ENCODE measurements around the gene TFE3. TPM values are rescaled to one million over a fixed set of nuclear protein-coding genes. Genes with fewer than 3 reads are reported as not detected.

The TFE3 gene
- total and polyA plus RNA-seq, 10 of the 15 experiments (the other 5 are each of a cell fraction or from before 2014, with no cell fraction given) = 3.5 to 20.4 (median 11.6) TPM

GRCh38 chrX:49002091-49002935 lies 40.8 kb downstream of the TFE3 start, which contains the start of gene GRIPAP1 (continued):
- TF ChIP-seq, protein P1, sequence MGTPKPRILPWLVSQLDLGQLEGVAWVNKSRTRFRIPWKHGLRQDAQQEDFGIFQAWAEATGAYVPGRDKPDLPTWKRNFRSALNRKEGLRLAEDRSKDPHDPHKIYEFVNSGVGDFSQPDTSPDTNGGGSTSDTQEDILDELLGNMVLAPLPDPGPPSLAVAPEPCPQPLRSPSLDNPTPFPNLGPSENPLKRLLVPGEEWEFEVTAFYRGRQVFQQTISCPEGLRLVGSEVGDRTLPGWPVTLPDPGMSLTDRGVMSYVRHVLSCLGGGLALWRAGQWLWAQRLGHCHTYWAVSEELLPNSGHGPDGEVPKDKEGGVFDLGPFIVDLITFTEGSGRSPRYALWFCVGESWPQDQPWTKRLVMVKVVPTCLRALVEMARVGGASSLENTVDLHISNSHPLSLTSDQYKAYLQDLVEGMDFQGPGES (IDR thresholded peaks at IDR 0.05) = no peak
- TF ChIP-seq, protein P2, sequence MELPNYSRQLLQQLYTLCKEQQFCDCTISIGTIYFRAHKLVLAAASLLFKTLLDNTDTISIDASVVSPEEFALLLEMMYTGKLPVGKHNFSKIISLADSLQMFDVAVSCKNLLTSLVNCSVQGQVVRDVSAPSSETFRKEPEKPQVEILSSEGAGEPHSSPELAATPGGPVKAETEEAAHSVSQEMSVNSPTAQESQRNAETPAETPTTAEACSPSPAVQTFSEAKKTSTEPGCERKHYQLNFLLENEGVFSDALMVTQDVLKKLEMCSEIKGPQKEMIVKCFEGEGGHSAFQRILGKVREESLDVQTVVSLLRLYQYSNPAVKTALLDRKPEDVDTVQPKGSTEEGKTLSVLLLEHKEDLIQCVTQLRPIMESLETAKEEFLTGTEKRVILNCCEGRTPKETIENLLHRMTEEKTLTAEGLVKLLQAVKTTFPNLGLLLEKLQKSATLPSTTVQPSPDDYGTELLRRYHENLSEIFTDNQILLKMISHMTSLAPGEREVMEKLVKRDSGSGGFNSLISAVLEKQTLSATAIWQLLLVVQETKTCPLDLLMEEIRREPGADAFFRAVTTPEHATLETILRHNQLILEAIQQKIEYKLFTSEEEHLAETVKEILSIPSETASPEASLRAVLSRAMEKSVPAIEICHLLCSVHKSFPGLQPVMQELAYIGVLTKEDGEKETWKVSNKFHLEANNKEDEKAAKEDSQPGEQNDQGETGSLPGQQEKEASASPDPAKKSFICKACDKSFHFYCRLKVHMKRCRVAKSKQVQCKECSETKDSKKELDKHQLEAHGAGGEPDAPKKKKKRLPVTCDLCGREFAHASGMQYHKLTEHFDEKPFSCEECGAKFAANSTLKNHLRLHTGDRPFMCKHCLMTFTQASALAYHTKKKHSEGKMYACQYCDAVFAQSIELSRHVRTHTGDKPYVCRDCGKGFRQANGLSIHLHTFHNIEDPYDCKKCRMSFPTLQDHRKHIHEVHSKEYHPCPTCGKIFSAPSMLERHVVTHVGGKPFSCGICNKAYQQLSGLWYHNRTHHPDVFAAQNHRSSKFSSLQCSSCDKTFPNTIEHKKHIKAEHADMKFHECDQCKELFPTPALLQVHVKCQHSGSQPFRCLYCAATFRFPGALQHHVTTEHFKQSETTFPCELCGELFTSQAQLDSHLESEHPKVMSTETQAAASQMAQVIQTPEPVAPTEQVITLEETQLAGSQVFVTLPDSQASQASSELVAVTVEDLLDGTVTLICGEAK (IDR thresholded peaks at IDR 0.05; ENCODE audit: borderline replicate concordance) = no peak; the same call in 1 of the 2 replicates
- no peak for TF ChIP-seq SRF (IDR thresholded peaks at IDR 0.05; ENCODE audit: low read depth in 2 of 2, low read length in 2 of 2)
- no peak for TF ChIP-seq ZNF274 (IDR thresholded peaks at IDR 0.05; ENCODE audit: insufficient read depth, insufficient read length)
- 0 out of 2 replicates have a peak, but pooled peaks have one; percentile 42 for TF ChIP-seq MXI1 (IDR thresholded peaks at IDR 0.05; ENCODE audit: low read depth, low read length)
- TF ChIP-seq EGR1 (IDR thresholded peaks at IDR 0.05; ENCODE audit: borderline replicate concordance in 1 of 2, low read depth in 2 of 2, low read length in 2 of 2) = no peak
- TF ChIP-seq, protein P3, sequence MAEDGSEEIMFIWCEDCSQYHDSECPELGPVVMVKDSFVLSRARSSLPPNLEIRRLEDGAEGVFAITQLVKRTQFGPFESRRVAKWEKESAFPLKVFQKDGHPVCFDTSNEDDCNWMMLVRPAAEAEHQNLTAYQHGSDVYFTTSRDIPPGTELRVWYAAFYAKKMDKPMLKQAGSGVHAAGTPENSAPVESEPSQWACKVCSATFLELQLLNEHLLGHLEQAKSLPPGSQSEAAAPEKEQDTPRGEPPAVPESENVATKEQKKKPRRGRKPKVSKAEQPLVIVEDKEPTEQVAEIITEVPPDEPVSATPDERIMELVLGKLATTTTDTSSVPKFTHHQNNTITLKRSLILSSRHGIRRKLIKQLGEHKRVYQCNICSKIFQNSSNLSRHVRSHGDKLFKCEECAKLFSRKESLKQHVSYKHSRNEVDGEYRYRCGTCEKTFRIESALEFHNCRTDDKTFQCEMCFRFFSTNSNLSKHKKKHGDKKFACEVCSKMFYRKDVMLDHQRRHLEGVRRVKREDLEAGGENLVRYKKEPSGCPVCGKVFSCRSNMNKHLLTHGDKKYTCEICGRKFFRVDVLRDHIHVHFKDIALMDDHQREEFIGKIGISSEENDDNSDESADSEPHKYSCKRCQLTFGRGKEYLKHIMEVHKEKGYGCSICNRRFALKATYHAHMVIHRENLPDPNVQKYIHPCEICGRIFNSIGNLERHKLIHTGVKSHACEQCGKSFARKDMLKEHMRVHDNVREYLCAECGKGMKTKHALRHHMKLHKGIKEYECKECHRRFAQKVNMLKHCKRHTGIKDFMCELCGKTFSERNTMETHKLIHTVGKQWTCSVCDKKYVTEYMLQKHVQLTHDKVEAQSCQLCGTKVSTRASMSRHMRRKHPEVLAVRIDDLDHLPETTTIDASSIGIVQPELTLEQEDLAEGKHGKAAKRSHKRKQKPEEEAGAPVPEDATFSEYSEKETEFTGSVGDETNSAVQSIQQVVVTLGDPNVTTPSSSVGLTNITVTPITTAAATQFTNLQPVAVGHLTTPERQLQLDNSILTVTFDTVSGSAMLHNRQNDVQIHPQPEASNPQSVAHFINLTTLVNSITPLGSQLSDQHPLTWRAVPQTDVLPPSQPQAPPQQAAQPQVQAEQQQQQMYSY (CRISPR knock-in tag; IDR thresholded peaks at IDR 0.05) = no peak
- no peak for TF ChIP-seq ZBTB33 (IDR thresholded peaks at IDR 0.05)
- no peak for TF ChIP-seq HDAC2 (IDR thresholded peaks at IDR 0.05)
- TF ChIP-seq EED (IDR thresholded peaks at IDR 0.05; ENCODE audit: low read depth) = no peak
- TF ChIP-seq ESRRA (IDR thresholded peaks at IDR 0.05; ENCODE audit: low read length) = no peak
- TF ChIP-seq TCF12 (IDR thresholded peaks at IDR 0.05; ENCODE audit: low read depth, low read length) = no peak
- TF ChIP-seq MYC (IDR thresholded peaks at IDR 0.05; ENCODE audit: insufficient read depth, insufficient read length, insufficient replicate concordance, low read length, severe bottlenecking) = no peak
- peak; percentile 94 for TF ChIP-seq POLR2A (IDR thresholded peaks at IDR 0.05; ENCODE audit: low read depth, low read length)
- TF ChIP-seq NFYA (IDR thresholded peaks at IDR 0.05; ENCODE audit: borderline replicate concordance, low read depth, low read length) = no peak
- TF ChIP-seq RUNX3 (IDR thresholded peaks at IDR 0.05; ENCODE audit: low read length) = no peak
- TF ChIP-seq NFXL1 (IDR thresholded peaks at IDR 0.05; ENCODE audit: borderline replicate concordance) = no peak
- TF ChIP-seq HDGF (IDR thresholded peaks at IDR 0.05) = no peak
- peak; percentile 99 for TF ChIP-seq ATF7 (IDR thresholded peaks at IDR 0.05; ENCODE audit: low read depth)

Measured in GM12878 (cell line).